MM.1S (cell line): Measurements from ENCODE around the gene GPRIN3.

Source experiments
- DNase-seq: peaks from one replicate; pipeline ENCODE4 v3.0.0-alpha.2; 2015
- H2AFZ ChIP-seq: fragments of 300-600 bp; sonication (generic); 2 replicates; pipeline ENCODE4 v1.6.0; 2016; ENCODE audit warnings: antibody characterized with exemption, low read length
- H3F3A ChIP-seq: fragments of 300-600 bp; sonication (generic); 2 replicates; pipeline ENCODE4 v1.6.1; 2016; ENCODE audit warnings: mild to moderate bottlenecking, antibody characterized with exemption, low read length, moderate library complexity, mixed read lengths; ENCODE audit not compliant: insufficient read depth
- H3K27ac ChIP-seq: fragments of 300-600 bp; sonication (generic); 2 replicates; pipeline ENCODE4 v1.5.1; 2016; ENCODE audit warnings: mild to moderate bottlenecking, low read length
- H3K27me3 ChIP-seq: fragments of 300-600 bp; sonication (generic); replicated peaks from 2 replicates; pipeline ENCODE4 v1.6.0; 2016; ENCODE audit warnings: low read length; ENCODE audit not compliant: insufficient read depth
- H3K36me3 ChIP-seq: fragments of 300-600 bp; sonication (generic); replicated peaks from 2 replicates; pipeline ENCODE4 v1.6.1; 2016; ENCODE audit warnings: mild to moderate bottlenecking, low read length, mixed read lengths; ENCODE audit not compliant: insufficient read depth
- H3K4me1 ChIP-seq: fragments of 300-600 bp; sonication (generic); 2 replicates; pipeline ENCODE4 v1.6.1; 2016; ENCODE audit warnings: low read length, mixed read lengths
- H3K4me2 ChIP-seq: fragments of 300-600 bp; sonication (generic); 2 replicates; pipeline ENCODE4 v1.6.0; 2016; ENCODE audit warnings: low read depth, low read length
- H3K4me3 ChIP-seq: fragments of 300-600 bp; sonication (generic); 2 replicates; pipeline ENCODE4 v1.5.1; 2016; ENCODE audit warnings: low read length, mixed read lengths
- H3K79me2 ChIP-seq: fragments of 300-600 bp; sonication (generic); 2 replicates; pipeline ENCODE4 v1.6.1; 2016; ENCODE audit warnings: mixed run types, low read length, mixed read lengths
- H3K9ac ChIP-seq: fragments of 300-600 bp; sonication (generic); 2 replicates; pipeline ENCODE4 v1.6.1; 2016; ENCODE audit warnings: low read length, mixed read lengths
- H3K9me2 ChIP-seq: fragments of 300-600 bp; sonication (generic); replicated peaks from 2 replicates; pipeline ENCODE4 v1.6.1; 2016; ENCODE audit warnings: mild to moderate bottlenecking, low read length, mixed read lengths; ENCODE audit not compliant: insufficient read depth
- H3K9me3 ChIP-seq: fragments of 300-600 bp; sonication (generic); replicated peaks from 2 replicates; pipeline ENCODE4 v1.6.1; 2016; ENCODE audit warnings: mild to moderate bottlenecking, low read length, mixed read lengths; ENCODE audit not compliant: insufficient read depth
- H4K20me1 ChIP-seq: fragments of 300-600 bp; sonication (generic); 2 replicates; pipeline ENCODE4 v1.6.1; 2016; ENCODE audit warnings: mild to moderate bottlenecking, low read length, moderate library complexity, mixed read lengths; ENCODE audit not compliant: insufficient read depth
- CTCF ChIP-seq: fragments of 300-600 bp; sonication (generic); IDR thresholded peaks from 2 replicates; pipeline ENCODE4 v1.5.1; 2016; ENCODE audit warnings: antibody characterized with exemption, low read length, mixed read lengths
- EZH2 ChIP-seq: fragments of 300-600 bp; sonication (generic); optimal IDR thresholded peaks from 2 replicates; pipeline ENCODE3; 2017; ENCODE audit warnings: low read depth, mild to moderate bottlenecking, antibody characterized with exemption, low read length, mixed read lengths
- EZH2phosphoT487 ChIP-seq: fragments of 300-600 bp; sonication (generic); IDR thresholded peaks from 2 replicates; pipeline ENCODE4 v1.6.1; 2018; ENCODE audit warnings: antibody characterized with exemption, low read length

The GPRIN3 gene

DNA sequence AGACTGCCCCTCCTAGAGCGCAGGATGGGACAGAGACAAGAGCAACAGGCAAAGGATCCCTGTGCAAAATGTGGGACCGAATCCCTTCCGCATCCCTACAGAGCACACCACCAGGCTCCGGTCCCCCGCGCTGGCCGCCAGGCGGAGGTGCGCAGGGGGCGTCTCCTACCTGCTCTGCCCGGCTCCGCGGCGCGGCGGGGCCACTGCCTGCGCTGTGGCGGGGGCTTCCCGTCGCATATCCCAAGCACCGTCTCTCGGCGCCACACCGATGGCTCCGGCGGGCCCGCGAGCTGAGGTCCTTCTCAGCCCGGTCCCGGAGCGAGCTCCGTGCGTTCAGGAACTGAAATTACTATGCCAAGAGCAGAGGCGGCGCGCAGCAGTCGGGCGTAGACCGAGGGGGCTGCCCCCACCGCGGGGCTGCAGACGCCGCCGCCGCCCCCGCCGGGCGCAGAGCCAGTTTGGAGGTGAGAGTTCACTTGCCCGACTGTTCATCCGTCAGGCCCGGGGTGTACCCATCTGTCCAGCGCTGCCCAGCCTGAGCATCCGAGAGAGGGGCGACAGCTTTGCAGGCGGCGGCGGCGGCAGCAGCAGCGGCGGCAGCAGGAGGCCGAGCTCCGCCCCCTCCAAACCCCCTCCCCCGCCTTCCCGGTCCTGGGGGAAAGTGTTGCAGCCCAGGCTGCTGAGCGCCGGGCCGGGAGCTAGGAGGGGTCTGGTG, at the start of gene GPRIN3:
Gene GPRIN3 (minus strand): TSS at position 355 of the 715 bp plus-strand sequence. CDS start 57,690 bp downstream, outside the sequence.
- peak within 1 kb of the TSS; percentile 77 for H3K4me3 ChIP-seq
- H3K79me2 ChIP-seq = peaks cover 79% of the 10 kb centered on the region
- peaks cover 10% of the 10 kb centered on the region for H3K4me1 ChIP-seq
- no peaks in the 10 kb centered on the region for H3K9me3 ChIP-seq
- H3K27ac ChIP-seq = peak within 1 kb of the TSS; percentile 100
- no peaks in the 10 kb centered on the region for H3K27me3 ChIP-seq
- no peaks in the 10 kb centered on the region for H4K20me1 ChIP-seq
- peak within 1 kb of the TSS; percentile 95 for H3K4me2 ChIP-seq
- H3K9ac ChIP-seq = peak within 1 kb of the TSS; percentile 96
- H3K36me3 ChIP-seq = peaks cover 10% of the 10 kb centered on the region; the same call in 1 of the 2 replicates
- H2AFZ ChIP-seq = peak within 1 kb of the TSS; percentile 6; the same call in 1 of the 2 replicates
- peaks cover 31% of the 10 kb centered on the region for H3F3A ChIP-seq
- TF ChIP-seq EZH2 (no peak), CTCF (peak; percentile 31)
- H3K9me2 ChIP-seq = no peaks in the 10 kb centered on the region
- DNase-seq = peak; percentile 65

DNA sequence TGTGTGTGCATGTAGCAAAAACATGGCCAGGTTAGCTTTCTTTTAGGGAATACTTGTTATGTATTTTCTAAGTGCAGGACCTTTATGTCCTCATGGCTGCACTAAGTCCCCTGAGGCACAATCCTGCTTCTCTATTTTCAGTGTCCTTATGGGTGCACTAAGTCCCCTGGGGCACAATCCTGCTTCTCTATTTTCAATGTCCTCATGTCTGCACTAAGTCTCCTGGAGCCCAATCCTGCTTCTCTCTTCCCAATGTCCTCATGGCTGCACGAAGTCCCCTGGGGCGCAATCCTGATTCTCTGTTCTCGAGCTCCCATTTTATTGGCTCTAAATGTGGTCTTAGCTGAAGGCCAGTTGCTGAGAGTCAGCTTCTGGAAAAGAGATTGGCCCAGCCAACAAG, 49.7 kb upstream of the GPRIN3 start:
- no peaks in the 10 kb centered on the region for H3K79me2 ChIP-seq
- no peak overlapping the region for H3K27ac ChIP-seq
- H3K27me3 ChIP-seq = no peaks in the 10 kb centered on the region
- H2AFZ ChIP-seq = no peak overlapping the region
- DNase-seq = no peak
- H3K9me2 ChIP-seq = no peaks in the 10 kb centered on the region
- H3K9me3 ChIP-seq = no peaks in the 10 kb centered on the region
- H3K4me1 ChIP-seq = no peaks in the 10 kb centered on the region
- no peaks in the 10 kb centered on the region for H3K36me3 ChIP-seq
- H3F3A ChIP-seq = no peaks in the 10 kb centered on the region
- no peak for TF ChIP-seq CTCF
- no peak for TF ChIP-seq EZH2
- TF ChIP-seq EZH2phosphoT487 = no peak
- H3K4me3 ChIP-seq = no peak overlapping the region
- H3K9ac ChIP-seq = no peak overlapping the region
- no peak overlapping the region for H3K4me2 ChIP-seq
- H4K20me1 ChIP-seq = no peaks in the 10 kb centered on the region

- no peaks in the 10 kb centered on the region for H3K4me1 ChIP-seq
- H3K4me3 ChIP-seq = no peak overlapping the region
- no peak overlapping the region for H3K4me2 ChIP-seq
- no peak overlapping the region for H3K27ac ChIP-seq
- H4K20me1 ChIP-seq = no peaks in the 10 kb centered on the region
- H3K27me3 ChIP-seq = no peaks in the 10 kb centered on the region
- H3K9ac ChIP-seq = no peak overlapping the region
- no peaks in the 10 kb centered on the region for H3K36me3 ChIP-seq
- H3F3A ChIP-seq = no peaks in the 10 kb centered on the region
- H2AFZ ChIP-seq = no peak overlapping the region
- H3K9me3 ChIP-seq = no peaks in the 10 kb centered on the region
- H3K79me2 ChIP-seq = no peaks in the 10 kb centered on the region
- TF ChIP-seq CTCF (no peak), EZH2phosphoT487 (no peak), EZH2 (no peak)
- DNase-seq = no peak
- H3K9me2 ChIP-seq = no peaks in the 10 kb centered on the region
Measured at GRCh38 chr4:89356086-89356485, 48.5 kb upstream of the GPRIN3 start.
